ENCODE data around the gene MRPL21.
"Not testable (repeated sequence)": the region's sequence is repeated elsewhere in the genome, so short reads cannot be mapped to it uniquely, and the experiment has no call there.

Gene MRPL21

DNA sequence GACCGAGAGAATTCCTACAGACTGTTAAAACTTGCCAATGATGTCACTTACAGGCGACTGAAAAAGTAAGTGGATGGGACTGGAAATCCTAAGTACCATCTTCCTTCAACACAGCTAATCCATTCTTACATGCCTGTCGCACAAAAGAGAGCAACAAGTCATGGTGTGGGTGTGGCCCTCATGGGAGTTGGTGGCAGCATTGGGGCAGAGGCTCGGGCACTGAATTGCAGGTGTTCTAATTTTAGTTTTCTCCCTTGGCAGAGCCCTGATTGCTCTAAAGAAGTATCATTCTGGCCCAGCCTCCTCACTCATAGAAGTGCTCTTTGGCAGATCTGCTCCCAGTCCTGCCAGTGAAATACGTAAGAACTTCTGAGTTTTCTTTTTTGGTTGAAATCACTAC lies 4.6 kb upstream of the MRPL21 start:
- no peak for DNase-seq

DNA sequence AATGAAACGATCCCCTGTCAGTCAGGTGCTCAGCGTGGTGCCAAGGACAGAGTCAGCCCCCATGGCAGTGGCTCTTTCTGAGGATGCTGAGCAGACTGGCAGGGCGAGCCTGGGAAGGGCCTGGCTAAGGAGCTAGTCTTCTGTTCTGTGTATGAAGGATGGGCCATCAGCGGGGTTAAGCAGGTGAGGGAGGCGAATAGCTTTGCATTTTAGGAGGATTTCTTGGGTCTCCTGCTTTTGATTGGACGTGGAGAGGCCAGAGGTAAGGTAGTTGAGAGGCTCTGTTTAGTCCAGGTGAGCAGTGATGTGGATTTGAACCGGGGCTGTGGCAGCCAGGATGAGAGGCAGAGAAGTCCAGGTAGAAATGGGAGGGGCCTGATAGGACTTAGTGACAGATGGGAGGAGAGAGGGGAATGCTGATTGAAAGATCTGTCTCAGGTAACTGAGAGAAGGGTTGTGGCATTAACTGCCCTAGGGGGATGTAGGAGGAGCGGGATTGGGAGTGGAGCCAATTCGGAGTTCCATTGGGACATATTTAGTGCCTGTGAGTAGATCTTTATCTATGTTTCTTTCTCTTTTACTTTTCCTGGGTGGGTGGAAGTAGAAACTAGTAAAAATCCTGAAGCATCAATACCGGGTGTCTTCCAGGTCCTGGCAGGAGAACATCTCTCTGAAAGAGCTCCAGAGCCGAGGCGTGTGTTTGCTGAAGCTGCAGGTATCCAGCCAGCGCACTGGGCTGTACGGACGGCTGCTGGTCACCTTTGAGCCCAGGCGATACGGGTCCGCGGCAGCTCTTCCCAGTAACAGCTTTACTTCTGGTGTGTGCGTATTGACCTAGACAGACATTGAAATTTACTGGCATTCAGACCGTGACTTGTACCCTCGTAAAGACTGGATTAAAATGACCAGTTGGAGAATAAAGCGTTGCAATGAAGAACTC lies 2.1 kb upstream of the MRPL21 start:
- DNase-seq: no peak

DNA sequence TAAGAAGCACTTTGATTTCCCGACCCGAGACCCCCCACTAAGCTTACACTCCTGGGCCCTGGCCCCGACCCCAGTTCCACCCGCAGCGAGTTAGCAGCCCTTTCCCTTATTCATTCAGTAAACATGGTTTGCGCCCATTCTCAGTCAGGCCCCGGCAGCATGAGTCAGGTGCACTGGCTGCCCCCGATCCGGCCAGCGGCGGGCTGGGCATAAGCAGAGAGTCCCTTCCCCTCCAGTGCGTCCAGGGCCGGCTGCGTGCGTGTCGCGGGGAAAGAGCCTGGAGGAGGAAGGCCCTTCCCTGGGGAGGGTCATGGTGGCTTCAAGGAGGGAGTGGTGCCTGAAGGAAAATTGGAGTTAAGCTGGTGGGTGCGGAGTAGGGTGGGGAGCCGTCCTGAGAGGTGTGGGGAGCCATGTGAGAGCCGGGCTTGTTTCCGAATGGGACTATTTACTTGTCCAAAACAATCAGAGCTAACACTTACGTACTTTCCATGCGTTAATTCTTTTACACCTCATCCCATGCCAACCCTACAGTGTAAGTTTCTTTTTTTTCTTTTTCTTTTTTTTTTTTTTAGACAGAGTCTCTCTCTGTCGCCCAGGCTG lies 716 bp upstream of the MRPL21 start:
- DNase-seq: no peak

DNA sequence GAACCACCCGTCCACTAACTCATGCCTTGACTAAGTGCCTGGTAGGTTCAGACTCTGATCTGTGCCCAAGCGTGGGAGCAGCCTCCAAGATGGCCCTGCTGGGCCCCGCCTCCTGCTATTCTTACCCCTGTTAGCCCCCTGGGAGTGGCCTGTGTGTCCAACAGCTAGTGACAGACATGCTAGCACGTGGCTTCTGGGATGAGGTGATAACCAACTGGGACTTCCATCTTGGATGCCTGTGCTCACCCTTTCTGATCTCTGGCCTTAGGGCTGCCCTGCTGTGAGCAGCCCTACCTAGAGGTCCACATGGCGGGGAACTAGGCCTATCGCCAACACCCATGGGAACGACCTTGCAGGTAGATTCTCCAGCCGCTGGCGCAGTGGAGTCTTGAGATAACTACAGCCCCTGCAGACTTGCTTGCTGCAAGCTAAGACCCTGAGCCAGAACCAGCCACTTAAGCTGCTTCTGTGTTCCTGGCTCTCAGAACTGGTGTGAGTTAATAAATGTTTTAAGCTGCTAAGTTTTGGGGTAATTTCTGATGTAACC lies 2.7 kb downstream of the MRPL21 start:
- no peak for DNase-seq

DNA sequence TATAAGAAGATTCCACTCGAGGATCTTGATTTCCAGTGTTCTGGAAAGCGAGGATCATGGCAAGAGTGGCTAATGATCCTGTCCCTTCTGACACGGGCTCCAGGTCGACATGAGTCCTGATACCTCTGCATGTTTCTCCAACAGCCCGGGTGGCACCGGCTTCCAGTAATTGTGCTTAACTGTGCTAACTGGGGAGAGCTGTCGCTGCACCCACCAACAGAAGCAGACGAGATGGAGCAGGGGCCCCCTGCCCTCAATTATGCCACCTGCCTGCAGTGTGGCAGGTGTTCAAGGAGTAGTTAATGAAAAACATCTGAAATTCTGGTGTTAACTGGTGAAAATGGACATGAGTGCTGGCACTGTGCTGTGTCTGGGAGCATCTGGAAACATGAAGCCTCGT lies 6.2 kb downstream of the MRPL21 start:
- no peak for DNase-seq

DNA sequence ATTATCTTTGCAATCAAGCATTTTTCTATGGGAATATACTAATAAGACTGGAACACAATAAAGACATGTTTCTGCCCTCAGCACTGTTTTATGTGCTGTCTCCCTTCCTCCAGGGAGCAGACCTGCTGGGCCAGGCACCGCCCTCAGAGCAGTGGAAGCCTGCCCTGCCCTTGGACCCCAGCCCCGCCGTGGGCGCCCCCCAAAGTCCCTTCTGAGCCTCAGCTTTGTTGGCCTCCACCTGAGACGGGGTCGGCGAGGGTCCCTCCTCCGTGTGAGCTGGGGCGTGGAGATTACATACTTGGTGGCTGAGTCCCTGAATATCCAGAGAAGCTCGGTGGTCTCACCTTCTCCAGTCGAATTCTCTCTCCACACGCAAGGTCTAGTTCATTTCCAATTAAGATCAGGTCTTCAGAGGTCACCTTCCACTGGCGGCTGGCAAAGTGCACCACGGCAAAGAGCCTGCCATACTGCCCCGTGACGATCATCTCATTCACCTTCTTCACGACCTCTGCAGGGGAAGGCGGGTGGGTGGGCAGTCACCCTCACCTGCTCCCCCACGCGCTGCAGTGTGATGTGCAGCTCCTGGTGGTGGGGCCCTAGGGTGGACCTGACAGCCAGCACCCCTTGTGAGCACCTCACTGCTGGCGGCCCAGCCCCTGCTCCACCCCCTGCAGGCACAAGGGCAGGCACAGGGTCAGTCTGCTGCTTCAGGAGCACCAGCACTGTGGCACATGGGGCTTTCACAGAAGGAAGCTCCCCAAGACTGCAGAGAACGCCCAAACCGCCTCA lies 7.3 kb downstream of the MRPL21 start:
- no peak for DNase-seq

DNA sequence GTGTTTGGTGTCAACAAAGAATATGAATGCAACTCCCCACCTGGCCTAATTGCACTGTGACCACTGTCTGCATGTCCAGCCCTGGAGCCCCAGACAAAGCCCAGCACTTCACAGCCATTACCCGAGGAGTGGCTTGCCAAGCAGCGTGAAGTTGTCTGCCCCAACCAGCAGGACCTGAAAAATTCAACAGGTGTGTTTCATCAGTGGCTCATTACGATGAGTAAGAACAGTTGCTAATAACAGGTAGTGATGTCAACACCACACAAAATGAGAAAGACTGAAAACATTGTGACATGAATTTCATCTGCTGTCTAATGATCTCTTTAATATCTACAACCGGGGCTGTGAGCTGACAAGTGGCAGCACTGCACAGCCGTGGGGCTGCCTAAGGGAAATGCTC lies 10.3 kb downstream of the MRPL21 start:
- DNase-seq: no peak

DNA sequence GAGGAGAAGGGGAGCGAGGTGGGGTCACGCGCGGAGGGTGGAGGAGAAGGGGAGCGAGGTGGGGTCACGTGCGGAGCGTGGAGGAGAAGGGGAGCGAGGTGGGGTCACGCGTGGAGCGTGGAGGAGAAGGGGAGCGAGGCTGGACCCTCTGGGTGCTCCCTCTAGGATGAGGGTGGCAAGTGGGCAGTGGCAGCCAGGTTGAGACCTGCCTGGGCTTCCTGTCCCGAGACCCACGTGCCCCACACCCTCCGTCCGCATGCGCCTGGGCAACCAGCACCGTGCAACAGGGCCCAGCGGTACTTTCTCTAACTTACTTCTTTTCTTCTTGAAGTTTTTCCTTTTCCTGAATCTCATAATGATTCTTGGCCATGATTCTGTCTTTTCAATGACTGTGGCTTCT lies 11.1 kb downstream of the MRPL21 start:
- no peak for DNase-seq

DNA sequence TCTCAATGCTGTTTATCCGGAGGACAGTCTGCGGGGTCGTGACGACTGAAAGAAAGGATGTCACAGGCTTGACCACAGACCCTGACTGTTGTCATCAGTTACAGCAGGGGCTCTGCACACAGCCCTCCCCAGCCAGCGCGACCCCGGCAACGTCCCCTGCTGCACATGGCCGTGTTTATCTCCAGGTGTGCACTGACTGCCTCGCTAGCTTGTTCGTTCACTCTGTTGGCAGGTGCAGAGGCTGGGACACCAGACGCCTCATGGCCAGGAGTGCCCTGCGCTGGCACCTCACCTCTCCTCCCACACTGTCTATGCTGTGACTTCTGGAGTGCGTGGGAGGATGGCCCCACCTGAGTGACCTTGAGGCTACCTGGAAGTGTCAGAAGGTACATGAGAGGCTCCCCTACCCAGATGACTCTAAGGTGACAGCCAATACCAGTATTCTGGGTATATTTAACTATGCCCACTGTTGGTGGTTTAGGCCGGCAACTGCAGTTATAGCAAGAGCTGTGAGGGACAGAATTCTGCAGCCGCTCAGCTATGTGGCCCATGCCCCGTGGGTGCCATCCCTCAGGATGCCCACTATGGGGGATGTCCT lies 12.2 kb downstream of the MRPL21 start:
- DNase-seq: no peak

DNA sequence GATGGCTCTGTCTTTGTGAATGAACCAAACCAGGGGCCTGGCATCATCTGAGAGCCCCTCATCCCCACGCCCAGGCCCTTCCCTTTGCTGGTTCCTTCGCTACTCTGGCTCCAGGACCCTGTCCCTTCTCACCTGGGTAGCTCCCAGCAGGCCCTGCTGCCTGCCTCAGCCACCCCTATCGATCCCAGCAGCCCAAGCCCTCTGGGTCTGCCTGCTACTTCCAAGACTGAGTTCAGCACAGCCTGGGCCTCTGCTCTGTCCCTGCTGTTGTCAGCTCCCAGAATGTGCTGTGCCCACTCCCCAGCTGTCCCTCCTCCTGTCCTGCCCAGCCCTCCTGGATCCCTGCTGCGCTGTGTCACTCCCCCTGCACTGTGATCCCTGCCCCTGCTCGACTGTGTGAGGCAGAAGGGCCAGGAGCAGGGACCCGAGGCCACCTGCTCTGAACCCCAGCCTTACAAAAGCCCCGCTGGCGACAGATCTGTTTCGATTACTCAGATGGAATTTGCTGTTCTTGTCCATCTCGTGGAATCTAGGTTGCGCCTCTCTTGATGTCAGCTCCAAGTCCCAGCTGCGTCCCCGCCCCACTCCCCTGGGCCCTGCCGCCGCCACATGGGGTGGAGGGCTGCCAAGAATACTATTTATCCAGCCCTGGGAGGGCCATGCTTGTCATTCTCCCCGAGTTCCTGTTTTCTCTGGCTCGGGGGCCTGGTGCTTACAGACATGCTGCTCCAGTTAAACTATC lies 13.0 kb downstream of the MRPL21 start:
- DNase-seq: no peak

DNA sequence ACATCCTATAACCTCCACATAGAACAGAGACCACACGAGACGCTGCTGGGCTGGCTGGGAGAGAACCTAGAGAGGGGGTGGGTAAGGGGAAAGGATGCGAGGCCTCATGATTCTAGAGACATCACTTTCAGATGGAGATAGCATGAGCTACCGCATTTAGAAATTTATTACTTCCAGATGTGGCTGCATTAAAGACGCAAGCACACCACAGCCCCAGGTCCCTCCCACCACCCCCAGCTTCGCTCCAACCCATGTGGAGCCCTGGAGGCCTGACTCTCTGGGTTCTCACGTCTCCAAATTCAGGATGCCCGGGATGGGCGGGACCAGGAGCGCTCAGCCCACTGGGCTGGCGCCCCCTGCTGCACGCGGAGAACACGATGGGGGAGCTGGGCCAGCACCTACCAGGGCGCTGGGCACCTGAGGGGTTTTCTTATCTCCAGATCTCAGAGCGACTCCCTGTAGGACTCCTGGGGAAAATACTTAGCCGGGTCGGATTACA lies 13.6 kb downstream of the MRPL21 start:
- DNase-seq: no peak

DNA sequence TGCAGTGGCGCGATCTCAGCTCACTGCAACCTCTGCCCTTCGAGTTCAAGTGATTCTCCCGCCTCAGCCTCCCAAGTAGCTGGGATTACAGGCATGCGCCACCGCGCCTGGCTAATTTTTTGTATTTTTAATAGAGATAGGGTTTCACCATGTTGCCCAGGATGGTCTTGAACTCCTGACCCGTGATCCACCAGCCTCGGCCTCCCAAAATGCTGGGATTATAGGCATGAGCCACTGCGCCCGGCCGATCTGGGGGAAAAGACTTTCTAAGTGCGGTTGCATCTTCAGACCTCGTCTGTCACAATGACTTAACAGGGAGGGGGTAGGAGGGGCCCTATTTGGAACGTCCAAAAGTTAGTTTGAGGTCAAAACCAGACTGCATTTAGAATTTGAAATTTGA lies 18.8 kb downstream of the MRPL21 start:
- not testable (repeated sequence) for DNase-seq

DNA sequence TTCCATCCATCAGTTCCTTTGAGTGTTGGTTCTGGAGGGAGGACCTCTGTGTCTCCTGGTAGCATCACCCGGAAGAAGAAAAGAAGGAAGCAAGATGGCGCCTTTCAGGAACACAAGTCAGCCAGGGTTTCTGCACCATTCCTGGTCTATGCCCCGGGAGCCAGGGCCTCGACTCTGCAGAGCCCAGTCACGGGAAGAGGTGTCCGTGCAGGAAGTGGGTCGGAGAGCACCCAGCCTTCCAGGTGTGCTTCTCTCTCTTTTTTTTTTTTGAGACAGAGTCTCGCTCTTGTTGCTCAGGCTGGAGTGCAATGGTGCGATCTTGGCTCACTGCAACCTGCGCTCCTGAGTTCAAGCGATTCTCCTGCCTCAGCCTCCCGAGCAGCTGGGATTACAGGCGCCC lies 21.2 kb downstream of the MRPL21 start:
- no peak for DNase-seq

DNA sequence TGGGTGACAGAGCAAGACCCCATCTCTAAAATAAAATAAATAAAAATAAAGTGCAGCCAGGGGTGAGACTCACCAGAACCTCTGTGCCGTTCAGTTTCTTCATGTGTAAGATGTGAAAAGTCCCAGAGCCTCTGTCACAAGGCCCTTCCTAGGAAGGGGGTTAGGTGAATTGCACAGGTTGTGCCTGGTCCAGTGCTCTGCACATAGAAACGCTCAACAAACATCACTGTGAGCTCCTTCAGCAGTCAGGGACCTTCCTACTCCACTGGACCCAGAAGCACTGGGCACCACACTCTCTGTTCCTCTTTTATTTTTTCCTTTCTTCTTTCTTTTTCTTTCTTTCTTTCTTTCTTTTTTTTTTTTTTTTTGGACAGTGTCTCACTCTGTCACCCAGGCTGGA lies 22.3 kb downstream of the MRPL21 start:
- no peak for DNase-seq

DNA sequence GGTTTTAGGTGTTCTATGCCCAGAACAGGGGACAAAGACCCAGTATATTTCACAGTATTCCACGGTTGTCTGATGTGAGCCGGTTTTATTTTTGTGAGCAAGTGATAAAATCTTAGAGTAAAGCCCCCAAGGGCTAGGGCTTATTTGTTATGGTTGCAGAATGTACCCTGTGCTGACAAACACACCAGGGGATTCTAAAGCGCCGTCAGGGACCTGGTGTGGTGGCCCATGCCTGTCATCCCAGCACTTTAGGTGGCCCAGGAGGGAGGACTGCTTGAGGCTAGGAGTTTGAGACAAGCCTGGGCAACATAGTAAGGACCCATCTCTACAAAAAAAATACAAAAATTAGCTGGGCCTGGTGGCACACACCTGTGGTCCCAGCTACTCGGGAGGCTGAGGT lies 22.8 kb downstream of the MRPL21 start:
- DNase-seq: no peak

DNA sequence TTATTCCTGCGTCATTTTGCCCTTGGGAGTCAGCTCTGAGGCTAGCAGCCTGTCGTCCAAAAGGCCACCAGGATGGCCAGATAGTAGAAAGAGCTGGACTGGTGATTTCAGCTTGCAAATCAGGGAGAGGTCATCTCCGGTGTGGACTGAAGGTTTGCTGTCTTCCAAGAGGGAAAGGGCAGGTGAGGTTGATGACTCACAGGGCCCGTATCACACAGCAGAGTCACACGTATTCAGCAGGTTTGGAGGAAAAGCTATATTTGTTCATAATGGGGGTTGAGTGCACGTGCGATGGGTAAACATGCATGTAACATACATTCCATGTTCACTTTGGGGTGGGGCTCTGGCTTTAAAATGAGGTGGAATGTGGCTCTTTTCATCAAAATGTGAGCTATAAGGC lies 25.6 kb downstream of the MRPL21 start:
- DNase-seq: no peak

DNA sequence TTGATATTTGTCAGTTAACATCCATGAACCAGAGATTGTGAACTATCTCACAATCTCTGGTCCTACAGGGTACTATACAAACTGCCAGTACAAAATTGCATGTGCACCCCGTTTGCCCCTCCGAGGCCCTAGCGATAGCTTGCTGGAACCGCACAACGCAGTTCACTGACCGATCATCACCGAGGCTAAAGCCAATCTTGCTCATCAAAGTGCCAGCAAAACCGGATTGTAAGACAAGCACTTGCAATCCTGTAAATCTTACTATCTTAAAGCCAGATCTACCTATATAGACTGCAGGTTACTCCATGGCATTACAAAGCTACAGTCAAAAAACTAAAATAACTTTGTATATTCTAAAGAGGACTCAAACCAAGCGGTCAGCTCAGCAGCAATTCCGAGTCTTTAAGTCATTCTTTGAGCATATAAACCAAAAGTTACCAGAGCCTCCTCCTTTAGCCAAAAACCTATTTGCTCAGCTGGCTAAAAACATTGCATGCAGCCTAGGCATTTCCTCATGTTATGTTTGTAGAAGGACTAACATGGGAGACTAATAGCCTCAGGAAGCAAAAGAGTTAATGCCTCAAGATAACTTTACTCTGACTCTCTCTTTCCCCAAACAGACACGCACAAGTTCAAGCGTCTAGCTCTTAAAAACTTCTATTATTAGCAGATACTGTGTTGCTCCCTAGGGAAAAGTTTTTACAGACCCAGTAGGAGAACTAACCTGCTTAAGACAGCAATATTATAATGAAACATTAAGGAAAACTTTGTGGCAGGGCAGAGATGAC lies 31.2 kb downstream of the MRPL21 start:
- DNase-seq: no peak

DNA sequence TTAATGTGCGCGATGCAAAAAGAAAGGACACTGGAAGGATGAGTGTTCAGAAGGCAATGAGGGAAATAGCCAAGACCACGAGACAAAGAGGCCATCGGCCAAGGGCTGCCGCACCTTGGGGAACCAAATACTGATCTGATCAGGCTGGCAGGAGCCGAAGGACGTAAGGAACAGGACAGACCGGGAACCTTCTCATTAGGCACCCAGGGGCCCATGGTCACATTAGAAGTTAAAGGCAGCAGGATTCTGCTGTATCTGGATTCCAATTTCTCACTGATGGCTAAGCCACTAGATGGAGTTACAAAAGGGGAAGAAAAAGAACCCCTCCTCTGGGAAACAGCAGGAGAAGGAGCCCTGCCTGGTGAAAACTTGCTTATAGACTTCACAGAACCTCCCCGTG lies 33.2 kb downstream of the MRPL21 start:
- no peak for DNase-seq

DNA sequence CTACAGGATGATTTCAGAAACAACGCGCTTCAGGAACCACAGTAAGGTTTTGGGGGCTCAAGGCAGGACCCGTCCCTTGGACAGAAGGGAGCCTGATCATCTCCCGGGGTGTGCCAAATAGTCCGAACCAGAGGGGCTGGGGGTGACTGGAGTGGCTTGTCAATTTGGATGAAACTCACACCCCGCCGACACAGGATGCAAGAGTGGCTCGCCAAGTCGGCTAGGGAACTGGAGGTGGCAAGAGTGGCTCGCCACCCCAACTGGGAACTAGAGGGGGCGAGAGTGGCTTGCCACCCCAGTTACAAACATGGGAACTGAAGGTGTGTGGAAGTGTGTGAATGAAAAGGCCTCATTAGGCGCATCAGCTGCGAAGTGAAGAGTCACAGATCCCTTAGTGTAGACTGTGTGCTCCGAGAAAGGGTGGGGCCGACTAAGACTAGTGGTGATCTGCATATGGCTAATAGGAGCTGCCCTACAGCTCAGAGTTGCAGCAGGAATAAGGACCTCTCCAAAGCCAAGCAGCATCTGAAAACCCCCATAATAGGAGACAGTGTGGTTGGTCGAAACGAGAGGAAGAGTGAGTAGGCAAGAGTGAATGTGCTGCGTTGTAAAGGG lies 35.3 kb downstream of the MRPL21 start:
- DNase-seq: no peak

DNA sequence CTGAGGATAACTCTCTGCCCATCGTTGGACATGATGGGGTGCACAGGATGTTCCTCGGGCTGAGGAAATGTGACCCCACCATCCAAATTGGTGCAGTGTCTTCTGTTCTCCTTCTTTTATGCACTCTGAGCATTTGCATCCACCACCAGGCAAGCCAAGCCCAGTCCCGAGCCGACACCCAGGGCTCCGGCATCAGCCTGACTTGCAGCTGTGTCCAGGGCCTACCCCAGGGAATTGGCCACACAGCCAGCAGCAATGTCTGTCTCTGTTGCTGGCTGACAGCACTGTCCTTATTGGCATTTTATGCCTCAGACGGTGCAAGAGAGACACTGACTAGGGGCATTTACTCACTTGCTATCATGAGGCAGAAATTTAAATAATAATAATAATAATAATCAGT lies 36.6 kb downstream of the MRPL21 start:
- no peak for DNase-seq

DNA sequence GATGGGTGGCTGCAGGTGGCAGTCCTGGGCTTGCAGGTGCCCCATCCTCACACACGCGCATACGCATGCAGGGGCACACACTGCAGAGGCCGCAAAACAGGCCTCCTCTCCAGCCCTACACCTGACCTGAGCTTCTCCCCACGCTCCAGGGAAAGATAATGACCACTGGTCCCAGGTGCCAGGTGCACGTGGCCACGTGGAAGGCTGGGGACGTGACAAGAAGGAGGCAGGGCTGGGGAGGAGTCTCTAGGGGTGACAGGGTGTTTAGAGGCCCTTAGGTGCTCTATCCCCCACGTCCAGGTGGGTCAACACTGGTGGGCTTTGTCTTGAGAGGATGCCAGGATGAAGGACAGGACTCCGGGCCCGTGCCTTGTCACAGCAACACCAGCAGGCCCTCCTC lies 38.4 kb downstream of the MRPL21 start:
- no peak for DNase-seq

Measured in DMS 273 treated with DMSO at 0.1 percent for 48 hours (cell line).